SK-N-SH treated with all-trans-retinoic acid at 6 μM for 48 hours (cell line): ENCODE results near the gene TOX2.

Experiments used
- ARNTL ChIP-seq: fragments of 450-650 bp; formaldehyde crosslinking; IDR thresholded peaks from 2 replicates; pipeline ENCODE4 v1.5.0; 2020; ENCODE audit warnings: low read depth, mild to moderate bottlenecking, moderate library complexity, borderline replicate concordance
- BACH2 ChIP-seq: fragments of 250-450 bp; sonication (Bioruptor Pico); IDR thresholded peaks from 2 replicates; pipeline ENCODE4 v1.9.0; 2021; ENCODE audit warnings: mild to moderate bottlenecking, borderline replicate concordance
- PPARA ChIP-seq: fragments of 250-450 bp; sonication (Bioruptor Pico); IDR thresholded peaks from 2 replicates; pipeline ENCODE4 v1.5.0; 2020; ENCODE audit warnings: mild to moderate bottlenecking, borderline replicate concordance
- SNAI2 ChIP-seq: fragments of 250-450 bp; sonication (Bioruptor Pico); IDR thresholded peaks from 2 replicates; pipeline ENCODE4 v1.5.0; 2020; ENCODE audit warnings: mild to moderate bottlenecking, moderate library complexity
- TCF4 ChIP-seq: fragments of 250-450 bp; sonication (Bioruptor Pico); IDR thresholded peaks from 2 replicates; pipeline ENCODE4 v1.8.0; 2021; ENCODE audit warnings: mild to moderate bottlenecking, moderate library complexity, borderline replicate concordance
- TOX ChIP-seq: fragments of 250-450 bp; sonication (Bioruptor Pico); IDR thresholded peaks from 2 replicates; pipeline ENCODE4 v1.8.0; 2021; ENCODE audit warnings: mild to moderate bottlenecking, moderate library complexity, borderline replicate concordance
- ZFP3 ChIP-seq: fragments of 250-450 bp; sonication (Bioruptor Pico); IDR thresholded peaks from 2 replicates; pipeline ENCODE4 v1.5.0; 2020; ENCODE audit warnings: mild to moderate bottlenecking, moderate library complexity
- ZFP30 ChIP-seq: fragments of 450-650 bp; formaldehyde crosslinking; IDR thresholded peaks from 2 replicates; pipeline ENCODE4 v1.5.0; 2022; ENCODE audit warnings: mild to moderate bottlenecking, moderate library complexity
- ZNF565 ChIP-seq: fragments of 450-650 bp; formaldehyde crosslinking; conservative IDR thresholded peaks from 2 replicates; pipeline ENCODE4 v1.5.0; 2020; ENCODE audit warnings: low read depth, mild to moderate bottlenecking, moderate library complexity
- TF ChIP-seq, protein P1 (sequence below): fragments of 250-450 bp; sonication (Bioruptor Pico); IDR thresholded peaks from 2 replicates; pipeline ENCODE4 v1.5.0; 2020; ENCODE audit warnings: mild to moderate bottlenecking, moderate library complexity
- TF ChIP-seq, protein P2 (sequence below): fragments of 250-450 bp; sonication (Bioruptor Pico); IDR thresholded peaks from 2 replicates; pipeline ENCODE4 v1.8.0; 2020; ENCODE audit warnings: mild to moderate bottlenecking, moderate library complexity, borderline replicate concordance
- TF ChIP-seq, protein P3 (sequence below): fragments of 250-450 bp; sonication (Bioruptor Pico); IDR thresholded peaks from 2 replicates; pipeline ENCODE4 v1.8.0; 2021; ENCODE audit warnings: low read depth, mild to moderate bottlenecking, moderate library complexity, borderline replicate concordance
- TF ChIP-seq, protein P4 (sequence below): fragments of 250-450 bp; sonication (Bioruptor Pico); IDR thresholded peaks from 2 replicates; pipeline ENCODE4 v1.5.1; 2020; ENCODE audit warnings: low read depth, mild to moderate bottlenecking, moderate library complexity
- TF ChIP-seq, protein P5 (sequence below): fragments of 250-450 bp; sonication (Bioruptor Pico); IDR thresholded peaks from 2 replicates; pipeline ENCODE4 v1.5.1; 2021; ENCODE audit warnings: mild to moderate bottlenecking, moderate library complexity

DNA sequence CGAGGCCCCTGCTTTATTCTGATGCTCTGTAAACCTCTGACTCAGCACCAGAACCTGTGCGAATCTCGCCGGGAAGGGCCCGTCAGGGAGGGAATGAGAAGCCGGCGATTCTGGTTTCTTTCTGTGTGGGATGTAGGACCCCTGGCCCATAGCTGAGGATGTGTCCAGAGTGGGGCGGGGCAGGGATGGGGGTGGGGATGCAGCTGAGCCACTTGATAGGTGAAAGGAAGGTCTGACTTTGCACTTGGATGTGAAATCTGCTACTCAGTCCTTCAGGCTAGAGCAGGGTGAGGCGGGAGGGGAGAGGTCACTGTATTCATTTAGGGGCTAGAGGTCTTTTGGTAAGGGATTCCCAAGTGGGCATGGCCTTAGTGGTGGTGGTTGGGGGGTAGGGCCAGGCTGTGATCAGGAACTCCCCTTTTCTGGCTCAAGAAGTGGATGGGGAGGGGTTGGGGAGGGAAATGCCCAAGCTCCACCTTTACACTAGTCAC, 2.3 kb downstream of the TOX2 start:
- TF ChIP-seq SNAI2 (no peak), ZFP30 (CRISPR knock-in tag) (no peak), ARNTL (CRISPR knock-in tag) (no peak), BACH2 (no peak), TOX (CRISPR knock-in tag) (no peak), TCF4 (CRISPR knock-in tag) (no peak), PPARA (no peak), ZNF565 (CRISPR knock-in tag) (no peak), ZFP3 (no peak)
- TF ChIP-seq, protein P1, sequence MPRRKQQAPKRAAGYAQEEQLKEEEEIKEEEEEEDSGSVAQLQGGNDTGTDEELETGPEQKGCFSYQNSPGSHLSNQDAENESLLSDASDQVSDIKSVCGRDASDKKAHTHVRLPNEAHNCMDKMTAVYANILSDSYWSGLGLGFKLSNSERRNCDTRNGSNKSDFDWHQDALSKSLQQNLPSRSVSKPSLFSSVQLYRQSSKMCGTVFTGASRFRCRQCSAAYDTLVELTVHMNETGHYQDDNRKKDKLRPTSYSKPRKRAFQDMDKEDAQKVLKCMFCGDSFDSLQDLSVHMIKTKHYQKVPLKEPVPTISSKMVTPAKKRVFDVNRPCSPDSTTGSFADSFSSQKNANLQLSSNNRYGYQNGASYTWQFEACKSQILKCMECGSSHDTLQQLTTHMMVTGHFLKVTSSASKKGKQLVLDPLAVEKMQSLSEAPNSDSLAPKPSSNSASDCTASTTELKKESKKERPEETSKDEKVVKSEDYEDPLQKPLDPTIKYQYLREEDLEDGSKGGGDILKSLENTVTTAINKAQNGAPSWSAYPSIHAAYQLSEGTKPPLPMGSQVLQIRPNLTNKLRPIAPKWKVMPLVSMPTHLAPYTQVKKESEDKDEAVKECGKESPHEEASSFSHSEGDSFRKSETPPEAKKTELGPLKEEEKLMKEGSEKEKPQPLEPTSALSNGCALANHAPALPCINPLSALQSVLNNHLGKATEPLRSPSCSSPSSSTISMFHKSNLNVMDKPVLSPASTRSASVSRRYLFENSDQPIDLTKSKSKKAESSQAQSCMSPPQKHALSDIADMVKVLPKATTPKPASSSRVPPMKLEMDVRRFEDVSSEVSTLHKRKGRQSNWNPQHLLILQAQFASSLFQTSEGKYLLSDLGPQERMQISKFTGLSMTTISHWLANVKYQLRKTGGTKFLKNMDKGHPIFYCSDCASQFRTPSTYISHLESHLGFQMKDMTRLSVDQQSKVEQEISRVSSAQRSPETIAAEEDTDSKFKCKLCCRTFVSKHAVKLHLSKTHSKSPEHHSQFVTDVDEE (CRISPR knock-in tag): no peak
- TF ChIP-seq, protein P2, sequence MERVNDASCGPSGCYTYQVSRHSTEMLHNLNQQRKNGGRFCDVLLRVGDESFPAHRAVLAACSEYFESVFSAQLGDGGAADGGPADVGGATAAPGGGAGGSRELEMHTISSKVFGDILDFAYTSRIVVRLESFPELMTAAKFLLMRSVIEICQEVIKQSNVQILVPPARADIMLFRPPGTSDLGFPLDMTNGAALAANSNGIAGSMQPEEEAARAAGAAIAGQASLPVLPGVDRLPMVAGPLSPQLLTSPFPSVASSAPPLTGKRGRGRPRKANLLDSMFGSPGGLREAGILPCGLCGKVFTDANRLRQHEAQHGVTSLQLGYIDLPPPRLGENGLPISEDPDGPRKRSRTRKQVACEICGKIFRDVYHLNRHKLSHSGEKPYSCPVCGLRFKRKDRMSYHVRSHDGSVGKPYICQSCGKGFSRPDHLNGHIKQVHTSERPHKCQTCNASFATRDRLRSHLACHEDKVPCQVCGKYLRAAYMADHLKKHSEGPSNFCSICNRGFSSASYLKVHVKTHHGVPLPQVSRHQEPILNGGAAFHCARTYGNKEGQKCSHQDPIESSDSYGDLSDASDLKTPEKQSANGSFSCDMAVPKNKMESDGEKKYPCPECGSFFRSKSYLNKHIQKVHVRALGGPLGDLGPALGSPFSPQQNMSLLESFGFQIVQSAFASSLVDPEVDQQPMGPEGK (CRISPR knock-in tag): no peak
- TF ChIP-seq, protein P3, sequence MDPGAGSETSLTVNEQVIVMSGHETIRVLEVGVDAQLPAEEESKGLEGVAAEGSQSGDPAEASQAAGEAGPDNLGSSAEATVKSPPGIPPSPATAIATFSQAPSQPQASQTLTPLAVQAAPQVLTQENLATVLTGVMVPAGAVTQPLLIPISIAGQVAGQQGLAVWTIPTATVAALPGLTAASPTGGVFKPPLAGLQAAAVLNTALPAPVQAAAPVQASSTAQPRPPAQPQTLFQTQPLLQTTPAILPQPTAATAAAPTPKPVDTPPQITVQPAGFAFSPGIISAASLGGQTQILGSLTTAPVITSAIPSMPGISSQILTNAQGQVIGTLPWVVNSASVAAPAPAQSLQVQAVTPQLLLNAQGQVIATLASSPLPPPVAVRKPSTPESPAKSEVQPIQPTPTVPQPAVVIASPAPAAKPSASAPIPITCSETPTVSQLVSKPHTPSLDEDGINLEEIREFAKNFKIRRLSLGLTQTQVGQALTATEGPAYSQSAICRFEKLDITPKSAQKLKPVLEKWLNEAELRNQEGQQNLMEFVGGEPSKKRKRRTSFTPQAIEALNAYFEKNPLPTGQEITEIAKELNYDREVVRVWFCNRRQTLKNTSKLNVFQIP (CRISPR knock-in tag): no peak
- TF ChIP-seq, protein P4, sequence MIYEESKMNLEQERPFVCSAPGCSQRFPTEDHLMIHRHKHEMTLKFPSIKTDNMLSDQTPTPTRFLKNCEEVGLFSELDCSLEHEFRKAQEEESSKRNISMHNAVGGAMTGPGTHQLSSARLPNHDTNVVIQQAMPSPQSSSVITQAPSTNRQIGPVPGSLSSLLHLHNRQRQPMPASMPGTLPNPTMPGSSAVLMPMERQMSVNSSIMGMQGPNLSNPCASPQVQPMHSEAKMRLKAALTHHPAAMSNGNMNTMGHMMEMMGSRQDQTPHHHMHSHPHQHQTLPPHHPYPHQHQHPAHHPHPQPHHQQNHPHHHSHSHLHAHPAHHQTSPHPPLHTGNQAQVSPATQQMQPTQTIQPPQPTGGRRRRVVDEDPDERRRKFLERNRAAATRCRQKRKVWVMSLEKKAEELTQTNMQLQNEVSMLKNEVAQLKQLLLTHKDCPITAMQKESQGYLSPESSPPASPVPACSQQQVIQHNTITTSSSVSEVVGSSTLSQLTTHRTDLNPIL: no peak
- TF ChIP-seq, protein P5, sequence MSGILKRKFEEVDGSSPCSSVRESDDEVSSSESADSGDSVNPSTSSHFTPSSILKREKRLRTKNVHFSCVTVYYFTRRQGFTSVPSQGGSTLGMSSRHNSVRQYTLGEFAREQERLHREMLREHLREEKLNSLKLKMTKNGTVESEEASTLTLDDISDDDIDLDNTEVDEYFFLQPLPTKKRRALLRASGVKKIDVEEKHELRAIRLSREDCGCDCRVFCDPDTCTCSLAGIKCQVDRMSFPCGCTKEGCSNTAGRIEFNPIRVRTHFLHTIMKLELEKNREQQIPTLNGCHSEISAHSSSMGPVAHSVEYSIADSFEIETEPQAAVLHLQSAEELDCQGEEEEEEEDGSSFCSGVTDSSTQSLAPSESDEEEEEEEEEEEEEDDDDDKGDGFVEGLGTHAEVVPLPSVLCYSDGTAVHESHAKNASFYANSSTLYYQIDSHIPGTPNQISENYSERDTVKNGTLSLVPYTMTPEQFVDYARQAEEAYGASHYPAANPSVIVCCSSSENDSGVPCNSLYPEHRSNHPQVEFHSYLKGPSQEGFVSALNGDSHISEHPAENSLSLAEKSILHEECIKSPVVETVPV (CRISPR knock-in tag): no peak
